ENCODE data around the gene KIF11. TPM values are rescaled to one million over a fixed set of nuclear protein-coding genes. Genes with fewer than 3 reads are reported as not detected.

KIF11 gene
- total and polyA plus RNA-seq, 9 of the 15 experiments (the other 6 are each of a cell fraction or from before 2014, with no cell fraction given), result 11.3 to 54.4 (median 29.2) TPM

GRCh38 chr10:92592761-92593618, at the start of gene KIF11 (continued):
- no peak for TF ChIP-seq XRCC4 (IDR thresholded peaks at IDR 0.05; ENCODE audit: extremely low read depth, insufficient read depth, insufficient read length)
- no peak for TF ChIP-seq ZNF212 (CRISPR knock-in tag; IDR thresholded peaks at IDR 0.05)
- TF ChIP-seq SETDB1 (IDR thresholded peaks at IDR 0.05; ENCODE audit: low read length), result no peak
- TF ChIP-seq HINFP (tag; conservative IDR thresholded peaks at IDR 0.05; ENCODE audit: low read depth), result no peak
- peak; percentile 80; the same call in 1 of the 2 replicates for TF ChIP-seq ETS1 (conservative IDR thresholded peaks at IDR 0.05; ENCODE audit: control insufficient read depth, low read depth, low read length)
- TF ChIP-seq GTF2E2 (tag; IDR thresholded peaks at IDR 0.05), result no peak
- TF ChIP-seq NBN (IDR thresholded peaks at IDR 0.05; ENCODE audit: low read depth), result no peak
- TF ChIP-seq ZFPM2 (CRISPR knock-in tag; IDR thresholded peaks at IDR 0.05), result no peak
- no peak for TF ChIP-seq SRSF7 (optimal IDR thresholded peaks at IDR 0.05; ENCODE audit: low read depth, low read length)
- TF ChIP-seq MIER1 (IDR thresholded peaks at IDR 0.05; ENCODE audit: low read depth), result no peak
- no peak for TF ChIP-seq PRPF4 (IDR thresholded peaks at IDR 0.05; ENCODE audit: insufficient read depth, low read depth, low read length, poor library complexity, severe bottlenecking)
- TF ChIP-seq EP400 (IDR thresholded peaks at IDR 0.05), result peak; percentile 95
- TF ChIP-seq BHLHE40 (IDR thresholded peaks at IDR 0.05; ENCODE audit: low read length), result no peak
- no peak for TF ChIP-seq TCF3 (CRISPR knock-in tag; IDR thresholded peaks at IDR 0.05)

All from K562 (cell line).